HG02852 (cell line): Measurements from ENCODE around the gene TPO.

Experiments
- ATAC-seq: cut with Tn5 transposase; IDR thresholded peaks from one replicate; pipeline ENCODE4 v1.9.1; 2021; ENCODE audit warnings: mild to moderate bottlenecking, moderate library complexity; ENCODE audit not compliant: unreplicated experiment

Gene TPO

GRCh38 chr2:1518867-1519530 lies 105.7 kb downstream of the TPO start:
- no peak for ATAC-seq

- no peak for ATAC-seq
Measured at GRCh38 chr2:1521191-1521877, 108.1 kb downstream of the TPO start.

- ATAC-seq: no peak
Measured at GRCh38 chr2:1521878-1522830, 108.9 kb downstream of the TPO start.

GRCh38 chr2:1527153-1527992 lies 114.1 kb downstream of the TPO start:
- no peak for ATAC-seq

GRCh38 chr2:1528273-1529064 lies 115.2 kb downstream of the TPO start:
- ATAC-seq: no peak

GRCh38 chr2:1538663-1539062 lies 125.4 kb downstream of the TPO start:
- ATAC-seq: no peak

GRCh38 chr2:1539441-1539840 lies 126.2 kb downstream of the TPO start:
- no peak for ATAC-seq

- no peak for ATAC-seq
Measured at GRCh38 chr2:1539973-1540372, 126.7 kb downstream of the TPO start.

GRCh38 chr2:1540481-1540880 lies 127.2 kb downstream of the TPO start:
- no peak for ATAC-seq

GRCh38 chr2:1541040-1541439 lies 127.8 kb downstream of the TPO start:
- ATAC-seq: no peak

GRCh38 chr2:1541819-1542475 lies 128.7 kb downstream of the TPO start:
- no peak for ATAC-seq

GRCh38 chr2:1542971-1543370 lies 129.7 kb downstream of the TPO start:
- no peak for ATAC-seq

GRCh38 chr2:1543776-1544477 lies 130.7 kb downstream of the TPO start:
- no peak for ATAC-seq

GRCh38 chr2:1544478-1545069 lies 131.3 kb downstream of the TPO start:
- ATAC-seq: no peak

- no peak for ATAC-seq
Measured at GRCh38 chr2:1546023-1546591, 132.8 kb downstream of the TPO start.

- no peak for ATAC-seq
Measured at GRCh38 chr2:1546901-1547300, 133.6 kb downstream of the TPO start.

GRCh38 chr2:1548910-1549673 lies 135.8 kb downstream of the TPO start:
- no peak for ATAC-seq
